OCI-LY1 (cell line): ENCODE results near the gene CFAP57.

Experiments
- H2AFZ ChIP-seq: fragments of 200-600 bp; sonication (generic), shearing (Covaris generic); 2 replicates; pipeline ENCODE4 v1.6.0; 2014; ENCODE audit warnings: antibody characterized with exemption, mild to moderate bottlenecking, low read length
- H3F3A ChIP-seq: fragments of 200-600 bp; sonication (generic), shearing (Covaris generic); 2 replicates; pipeline ENCODE4 v1.6.0; 2014; ENCODE audit warnings: mild to moderate bottlenecking, antibody characterized with exemption, low read length, moderate library complexity; ENCODE audit not compliant: insufficient read depth
- H3K27ac ChIP-seq: fragments of 200-600 bp; sonication (generic); 2 replicates; pipeline ENCODE4 v1.5.1; 2014; ENCODE audit warnings: low read length, mixed run types, mild to moderate bottlenecking, low read depth; ENCODE audit not compliant: poor library complexity, severe bottlenecking
- H3K27me3 ChIP-seq: fragments of 200-600 bp; sonication (generic); 2 replicates; pipeline ENCODE4 v1.6.0; 2014; ENCODE audit warnings: antibody characterized with exemption, mild to moderate bottlenecking, low read length, moderate library complexity; ENCODE audit not compliant: insufficient read depth
- H3K36me3 ChIP-seq: fragments of 200-600 bp; sonication (generic); 2 replicates; pipeline ENCODE4 v1.6.1; 2014; ENCODE audit warnings: mild to moderate bottlenecking, antibody characterized with exemption, low read length, moderate library complexity, mixed read lengths; ENCODE audit not compliant: insufficient read depth
- H3K4me1 ChIP-seq: fragments of 200-600 bp; sonication (generic); 2 replicates; pipeline ENCODE4 v1.5.1; 2014; ENCODE audit warnings: mild to moderate bottlenecking, low read length, moderate library complexity; ENCODE audit not compliant: insufficient read depth, severe bottlenecking
- H3K4me2 ChIP-seq: fragments of 200-600 bp; sonication (generic), shearing (Covaris generic); 2 replicates; pipeline ENCODE4 v1.6.1; 2014; ENCODE audit warnings: low read length
- H3K4me3 ChIP-seq: fragments of 200-600 bp; sonication (generic); 2 replicates; pipeline ENCODE4 v1.5.1; 2014; ENCODE audit warnings: low read length, low read depth, mild to moderate bottlenecking, mixed read lengths; ENCODE audit not compliant: poor library complexity, severe bottlenecking
- H3K79me2 ChIP-seq: fragments of 200-600 bp; shearing (Covaris generic); 2 replicates; pipeline ENCODE4 v1.6.1; 2016; ENCODE audit warnings: mixed run types, low read length, mixed read lengths; ENCODE audit not compliant: insufficient read depth
- H3K9ac ChIP-seq: fragments of 200-600 bp; sonication (generic), shearing (Covaris generic); 2 replicates; pipeline ENCODE4 v1.6.1; 2014; ENCODE audit warnings: mild to moderate bottlenecking, low read length, mixed read lengths
- H3K9me2 ChIP-seq: fragments of 200-600 bp; sonication (generic), shearing (Covaris generic); 2 replicates; pipeline ENCODE4 v1.6.1; 2014; ENCODE audit warnings: low read depth, mild to moderate bottlenecking, low read length, mixed read lengths
- H3K9me3 ChIP-seq: fragments of 200-600 bp; shearing (Covaris generic); 2 replicates; pipeline ENCODE4 v1.6.1; 2014; ENCODE audit warnings: low read length, mixed read lengths
- H4K20me1 ChIP-seq: fragments of 200-600 bp; sonication (generic), shearing (Covaris generic); 2 replicates; pipeline ENCODE4 v1.6.0; 2016; ENCODE audit warnings: mild to moderate bottlenecking, low read length; ENCODE audit not compliant: insufficient read depth
- CTCF ChIP-seq: fragments of 200-600 bp; sonication (generic), shearing (Covaris generic); IDR thresholded peaks from 2 replicates; pipeline ENCODE4 v1.5.1; 2017; ENCODE audit warnings: mild to moderate bottlenecking, antibody characterized with exemption, low read length, moderate library complexity, mixed read lengths
- EZH2 ChIP-seq: fragments of 200-600 bp; sonication (generic), shearing (Covaris generic); IDR thresholded peaks from 2 replicates; pipeline ENCODE4 v1.8.0; 2017; ENCODE audit warnings: borderline replicate concordance, mixed run types, mild to moderate bottlenecking, antibody characterized with exemption, low read length, moderate library complexity, mixed read lengths

CFAP57 gene

GRCh38 chr1:43284065-43284464 is 111.9 kb downstream of the CFAP57 start:
- no peak overlapping the region for H3K4me2 ChIP-seq
- no peak overlapping the region for H3K9ac ChIP-seq
- H2AFZ ChIP-seq = no peak overlapping the region
- H3K9me3 ChIP-seq = no peaks in the 10 kb centered on the region
- no peaks in the 10 kb centered on the region for H3F3A ChIP-seq
- H3K79me2 ChIP-seq = no peaks in the 10 kb centered on the region
- no peaks in the 10 kb centered on the region for H3K4me1 ChIP-seq
- H3K27me3 ChIP-seq = no peaks in the 10 kb centered on the region
- H3K4me3 ChIP-seq = no peak overlapping the region
- no peak for TF ChIP-seq CTCF
- no peak for TF ChIP-seq EZH2
- H4K20me1 ChIP-seq = no peaks in the 10 kb centered on the region
- no peak overlapping the region for H3K27ac ChIP-seq
- H3K9me2 ChIP-seq = no peaks in the 10 kb centered on the region
- no peaks in the 10 kb centered on the region for H3K36me3 ChIP-seq

GRCh38 chr1:43284546-43285110 is 112.5 kb downstream of the CFAP57 start:
- H3K4me1 ChIP-seq = no peaks in the 10 kb centered on the region
- no peaks in the 10 kb centered on the region for H3F3A ChIP-seq
- H3K36me3 ChIP-seq = no peaks in the 10 kb centered on the region
- no peak overlapping the region for H3K27ac ChIP-seq
- no peaks in the 10 kb centered on the region for H3K9me3 ChIP-seq
- no peak overlapping the region for H2AFZ ChIP-seq
- no peaks in the 10 kb centered on the region for H4K20me1 ChIP-seq
- H3K4me2 ChIP-seq = no peak overlapping the region
- no peak for TF ChIP-seq CTCF
- H3K9ac ChIP-seq = no peak overlapping the region
- no peak overlapping the region for H3K4me3 ChIP-seq
- H3K27me3 ChIP-seq = no peaks in the 10 kb centered on the region
- H3K79me2 ChIP-seq = no peaks in the 10 kb centered on the region
- H3K9me2 ChIP-seq = no peaks in the 10 kb centered on the region

GRCh38 chr1:43285269-43285990 is 113.3 kb downstream of the CFAP57 start, which contains the start of gene C1orf210:
TSS of gene C1orf210 (minus strand) at chr1:43285581. CDS start at chr1:43283270, 2,311 bp downstream.
- H3K4me1 ChIP-seq = no peaks in the 10 kb centered on the region
- no peaks in the 10 kb centered on the region for H3K9me2 ChIP-seq
- no peak for TF ChIP-seq EZH2
- peak; percentile 41 for TF ChIP-seq CTCF
- no peak within 1 kb of the TSS for H2AFZ ChIP-seq
- H3K4me2 ChIP-seq = peak within 1 kb of the TSS; percentile 31; the same call in 1 of the 2 replicates
- no peaks in the 10 kb centered on the region for H3K79me2 ChIP-seq
- no peaks in the 10 kb centered on the region for H3K36me3 ChIP-seq
- no peak within 1 kb of the TSS for H3K27ac ChIP-seq
- no peaks in the 10 kb centered on the region for H3F3A ChIP-seq
- H3K4me3 ChIP-seq = no peak within 1 kb of the TSS
- no peak within 1 kb of the TSS for H3K9ac ChIP-seq
- H3K9me3 ChIP-seq = no peaks in the 10 kb centered on the region
- H3K27me3 ChIP-seq = no peaks in the 10 kb centered on the region
- no peaks in the 10 kb centered on the region for H4K20me1 ChIP-seq
